ENCODE results near the gene PLEKHA7. TPM values are rescaled to one million over a fixed set of nuclear protein-coding genes. Genes with fewer than 3 reads are reported as not detected.
A peak's percentile ranks its signal among the peaks of the same experiment; 100 is the strongest.

Gene PLEKHA7
- polyA plus RNA-seq, 1 donor: 59.0 TPM

DNA sequence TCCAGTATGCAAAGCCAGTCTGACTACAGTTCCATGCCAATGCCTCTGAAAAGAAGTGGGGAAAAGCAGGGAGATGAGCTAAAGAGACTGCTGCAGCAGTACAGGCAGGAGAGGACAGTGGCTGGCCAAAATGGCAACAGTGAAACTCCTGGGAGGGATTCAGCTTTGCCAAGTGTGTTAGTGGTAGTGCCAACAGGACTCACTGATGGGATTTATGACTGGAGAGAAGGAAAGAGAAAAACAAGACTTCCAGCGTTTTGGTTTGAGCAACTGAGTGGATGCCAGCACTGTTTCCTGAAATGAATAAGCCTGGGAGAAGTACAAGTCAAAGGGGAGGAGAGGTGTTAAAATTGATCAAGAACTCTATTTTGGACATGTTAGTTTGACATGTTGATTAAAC is 80.9 kb downstream of the PLEKHA7 start:
- Histone ChIP-seq H3K9me3 (ENCODE audit: control insufficient read depth, low read depth, low read length) (no peaks in the 10 kb centered on the region), H3K4me3 (ENCODE audit: low read length) (no peak overlapping the region), H3K4me1 (ENCODE audit: control insufficient read depth, insufficient read depth, low read length) (peaks cover 11% of the 10 kb centered on the region), H3K27ac (ENCODE audit: low read length) (no peak overlapping the region), H3K36me3 (ENCODE audit: control insufficient read depth, insufficient read depth, low read length) (peaks cover 8% of the 10 kb centered on the region), H3K27me3 (ENCODE audit: control insufficient read depth, insufficient read depth, low read length) (no peaks in the 10 kb centered on the region)
- 100% methylated on average over 1 of the region's 1 CpG for WGBS (ENCODE audit: insufficient coverage, low lambda C conversion rate)
- DNase-seq: no peak

DNA sequence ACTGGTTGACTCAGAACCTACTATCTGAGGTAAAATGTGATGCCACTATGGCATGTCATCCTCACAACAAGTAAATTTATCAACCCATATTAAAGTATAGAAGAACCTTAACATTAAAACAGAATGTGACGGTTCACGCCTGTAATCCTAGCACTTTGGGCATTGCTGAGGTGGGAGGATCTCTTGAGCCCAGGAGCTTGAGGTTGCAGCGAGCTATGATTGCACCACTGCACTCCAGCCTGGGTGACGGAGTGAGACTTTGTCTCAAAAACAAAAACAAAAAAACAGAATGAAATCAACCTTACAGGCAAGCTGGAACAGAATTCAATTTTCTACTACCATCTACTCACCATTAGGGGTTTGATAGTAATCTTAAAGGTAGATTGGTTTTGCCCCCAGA is 86.2 kb downstream of the PLEKHA7 start:
- Histone ChIP-seq H3K36me3 (ENCODE audit: control insufficient read depth, insufficient read depth, low read length) (no peaks in the 10 kb centered on the region), H3K4me3 (ENCODE audit: low read length) (no peak overlapping the region), H3K27ac (ENCODE audit: low read length) (no peak overlapping the region), H3K4me1 (ENCODE audit: control insufficient read depth, insufficient read depth, low read length) (peaks cover 27% of the 10 kb centered on the region), H3K9me3 (ENCODE audit: control insufficient read depth, low read depth, low read length) (no peaks in the 10 kb centered on the region), H3K27me3 (ENCODE audit: control insufficient read depth, insufficient read depth, low read length) (peaks cover 10% of the 10 kb centered on the region)
- DNase-seq: no peak
- 100% methylated on average over 1 of the region's 4 CpGs for WGBS (ENCODE audit: insufficient coverage, low lambda C conversion rate)

DNA sequence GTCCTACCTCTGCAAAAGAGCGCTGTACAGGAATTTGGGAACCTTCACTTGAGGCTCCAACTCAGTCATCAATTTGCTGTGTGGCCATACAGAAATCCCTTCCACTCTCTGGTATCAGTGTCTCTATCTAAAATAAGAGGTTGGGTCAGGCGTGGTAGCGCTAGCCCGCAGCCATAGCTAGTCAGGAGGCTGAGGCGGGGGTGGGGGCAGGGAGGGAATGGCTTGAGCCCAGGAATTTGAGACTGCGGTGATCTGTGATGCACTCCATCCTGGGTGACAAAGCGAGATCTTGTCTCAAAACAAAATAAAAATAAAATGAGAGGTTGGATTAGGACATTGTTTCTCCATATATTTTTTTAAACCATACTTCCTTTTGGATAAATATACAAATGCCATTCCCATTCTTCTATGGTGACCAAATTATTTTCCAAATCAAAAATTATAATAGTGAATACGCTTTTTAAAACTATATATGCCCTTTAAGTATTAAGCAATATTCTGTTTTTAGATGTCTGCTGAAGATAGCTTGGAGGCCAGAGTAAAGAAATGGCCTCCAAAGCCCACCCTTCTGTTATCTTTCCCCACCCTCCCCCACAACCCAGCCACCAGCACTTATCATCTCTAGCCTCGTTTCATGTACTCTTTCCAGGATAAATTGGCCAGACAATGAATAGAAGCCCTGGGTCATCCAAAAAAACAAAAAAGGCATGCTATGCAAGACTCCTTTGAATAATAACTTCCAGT is 87.2 kb downstream of the PLEKHA7 start:
- WGBS (ENCODE audit: insufficient coverage, low lambda C conversion rate): 100% methylated on average over 1 of the region's 9 CpGs
- peaks cover 10% of the 10 kb centered on the region for H3K27me3 ChIP-seq (ENCODE audit: control insufficient read depth, insufficient read depth, low read length)
- H3K4me3 ChIP-seq (ENCODE audit: low read length): no peak overlapping the region
- no peak for DNase-seq
- H3K36me3 ChIP-seq (ENCODE audit: control insufficient read depth, insufficient read depth, low read length): no peaks in the 10 kb centered on the region
- H3K4me1 ChIP-seq (ENCODE audit: control insufficient read depth, insufficient read depth, low read length): peaks cover 37% of the 10 kb centered on the region
- no peaks in the 10 kb centered on the region for H3K9me3 ChIP-seq (ENCODE audit: control insufficient read depth, low read depth, low read length)
- H3K27ac ChIP-seq (ENCODE audit: low read length): no peak overlapping the region

GRCh38 chr11:16925561-16926065 is 88.6 kb downstream of the PLEKHA7 start:
- DNase-seq: peak; percentile 60 to 72
- peaks cover 10% of the 10 kb centered on the region for H3K27me3 ChIP-seq (ENCODE audit: control insufficient read depth, insufficient read depth, low read length)
- peak overlapping the region; percentile 40 for H3K4me3 ChIP-seq (ENCODE audit: low read length)
- peaks cover 47% of the 10 kb centered on the region for H3K4me1 ChIP-seq (ENCODE audit: control insufficient read depth, insufficient read depth, low read length)
- H3K9me3 ChIP-seq (ENCODE audit: control insufficient read depth, low read depth, low read length): no peaks in the 10 kb centered on the region
- peak overlapping the region; percentile 99 for H3K27ac ChIP-seq (ENCODE audit: low read length)
- WGBS (ENCODE audit: insufficient coverage, low lambda C conversion rate): no CpG with 5 or more reads among the region's 52 CpGs
- no peaks in the 10 kb centered on the region for H3K36me3 ChIP-seq (ENCODE audit: control insufficient read depth, insufficient read depth, low read length)

DNA sequence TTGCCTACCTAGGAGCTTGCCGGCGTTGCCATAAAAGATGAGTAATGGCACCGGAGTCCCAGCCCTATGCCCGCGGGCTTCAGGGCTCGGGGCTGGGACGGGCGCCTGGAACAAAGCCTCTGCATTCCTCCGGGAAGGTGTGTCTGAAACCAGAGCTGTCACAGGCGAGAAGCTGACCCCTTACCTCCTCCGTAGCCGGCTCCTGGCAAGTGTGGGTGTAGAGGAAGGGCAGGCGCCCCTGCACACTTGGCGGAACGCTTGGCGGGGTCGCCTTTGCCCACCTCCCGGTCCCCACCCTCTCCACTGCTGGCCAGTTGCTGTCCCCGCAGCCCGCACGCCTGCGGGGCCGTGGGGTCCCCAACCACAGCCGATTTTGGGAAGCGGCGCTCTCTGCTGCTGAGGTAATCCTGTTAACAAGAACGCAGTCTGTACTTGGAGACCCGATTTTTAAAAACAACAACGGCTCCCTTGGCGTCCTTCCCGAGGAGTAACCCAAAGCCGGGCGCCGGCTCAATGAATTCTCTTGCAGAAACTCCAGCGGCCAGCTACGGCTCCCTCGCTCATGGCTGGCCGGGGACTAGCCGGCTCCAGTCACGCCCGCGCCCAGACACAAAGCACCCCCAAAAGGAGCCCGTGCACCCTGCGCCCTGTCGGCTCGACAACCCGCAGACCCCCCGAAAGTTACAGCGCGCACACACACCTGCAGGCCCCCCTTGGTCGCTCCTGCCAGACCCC is 89.2 kb downstream of the PLEKHA7 start:
- peak; percentile 92 to 95 for DNase-seq
- WGBS (ENCODE audit: insufficient coverage, low lambda C conversion rate): no CpG with 5 or more reads among the region's 51 CpGs
- Histone ChIP-seq H3K4me1 (ENCODE audit: control insufficient read depth, insufficient read depth, low read length) (peaks cover 47% of the 10 kb centered on the region), H3K27ac (ENCODE audit: low read length) (peak overlapping the region; percentile 99), H3K4me3 (ENCODE audit: low read length) (peak overlapping the region; percentile 40), H3K27me3 (ENCODE audit: control insufficient read depth, insufficient read depth, low read length) (peaks cover 10% of the 10 kb centered on the region), H3K9me3 (ENCODE audit: control insufficient read depth, low read depth, low read length) (no peaks in the 10 kb centered on the region), H3K36me3 (ENCODE audit: control insufficient read depth, insufficient read depth, low read length) (no peaks in the 10 kb centered on the region)

DNA sequence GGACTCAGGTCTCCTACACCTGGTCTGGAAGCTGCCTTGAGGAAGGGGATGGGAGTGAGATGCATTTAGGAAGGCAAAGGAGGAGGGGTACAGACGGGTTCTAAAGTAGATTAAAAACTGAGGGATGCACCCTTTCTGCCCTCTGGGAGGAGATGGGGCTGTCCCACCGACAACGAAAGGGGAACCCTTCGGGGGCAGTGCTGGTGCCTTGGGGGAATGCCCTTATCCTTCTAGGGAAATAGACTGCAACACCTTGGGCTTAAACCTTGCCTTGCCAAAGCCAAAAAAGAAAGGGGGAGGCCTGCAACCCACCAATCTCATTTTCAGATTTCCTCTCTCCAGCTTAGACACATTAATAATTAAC is 89.8 kb downstream of the PLEKHA7 start:
- Histone ChIP-seq H3K4me3 (ENCODE audit: low read length) (peak overlapping the region; percentile 40), H3K4me1 (ENCODE audit: control insufficient read depth, insufficient read depth, low read length) (peaks cover 47% of the 10 kb centered on the region), H3K36me3 (ENCODE audit: control insufficient read depth, insufficient read depth, low read length) (no peaks in the 10 kb centered on the region), H3K27ac (ENCODE audit: low read length) (peak overlapping the region; percentile 99), H3K9me3 (ENCODE audit: control insufficient read depth, low read depth, low read length) (no peaks in the 10 kb centered on the region), H3K27me3 (ENCODE audit: control insufficient read depth, insufficient read depth, low read length) (peaks cover 10% of the 10 kb centered on the region)
- DNase-seq: no peak
- no CpG with 5 or more reads among the region's 4 CpGs for WGBS (ENCODE audit: insufficient coverage, low lambda C conversion rate)

DNA sequence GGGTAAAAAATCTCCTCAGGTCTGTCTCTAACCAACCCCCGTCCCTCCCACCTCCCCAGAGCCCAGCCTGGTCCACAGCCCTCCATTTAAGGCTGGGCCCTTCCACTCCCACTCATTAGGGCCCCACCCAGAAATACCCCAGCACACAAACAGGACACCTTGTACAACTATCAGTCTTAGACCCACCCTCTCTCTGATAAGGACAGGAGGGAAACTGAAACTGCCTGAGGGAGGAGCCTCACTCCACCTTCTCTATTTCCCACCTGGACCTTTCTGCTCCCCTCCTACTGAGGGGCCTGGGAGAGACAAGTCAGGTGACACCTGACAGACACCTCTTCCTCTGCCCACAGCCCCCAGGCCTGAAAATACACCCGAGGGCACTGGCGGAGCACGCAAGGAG is 90.2 kb downstream of the PLEKHA7 start:
- WGBS (ENCODE audit: insufficient coverage, low lambda C conversion rate): no CpG with 5 or more reads among the region's 4 CpGs
- Histone ChIP-seq H3K4me1 (ENCODE audit: control insufficient read depth, insufficient read depth, low read length) (peaks cover 44% of the 10 kb centered on the region), H3K27ac (ENCODE audit: low read length) (peak overlapping the region; percentile 99), H3K36me3 (ENCODE audit: control insufficient read depth, insufficient read depth, low read length) (no peaks in the 10 kb centered on the region), H3K9me3 (ENCODE audit: control insufficient read depth, low read depth, low read length) (no peaks in the 10 kb centered on the region), H3K4me3 (ENCODE audit: low read length) (peak overlapping the region; percentile 40), H3K27me3 (ENCODE audit: control insufficient read depth, insufficient read depth, low read length) (peaks cover 10% of the 10 kb centered on the region)
- peak; percentile 92 to 96 for DNase-seq

DNA sequence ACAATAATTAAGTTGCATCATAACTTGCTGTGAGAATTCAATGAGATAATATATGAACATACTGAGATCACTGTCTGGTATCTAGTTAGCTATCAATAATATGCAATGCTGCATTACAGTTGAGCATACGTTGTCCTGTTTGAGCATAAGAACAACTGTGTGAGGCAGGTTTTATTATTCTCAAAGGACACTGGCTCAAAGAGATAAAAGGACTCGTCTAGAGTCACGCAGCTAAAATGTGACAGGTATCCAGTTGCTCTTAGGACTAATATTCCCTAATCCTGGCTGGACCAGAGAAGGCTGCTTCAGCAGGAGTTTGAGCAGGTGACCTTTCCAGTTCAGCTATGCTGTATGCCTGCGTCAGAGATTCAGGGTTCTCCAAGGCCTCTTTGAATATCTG is 92.5 kb downstream of the PLEKHA7 start:
- peaks cover 47% of the 10 kb centered on the region for H3K4me1 ChIP-seq (ENCODE audit: control insufficient read depth, insufficient read depth, low read length)
- no peaks in the 10 kb centered on the region for H3K36me3 ChIP-seq (ENCODE audit: control insufficient read depth, insufficient read depth, low read length)
- peak in 1 of 2 donors; percentile 56 for DNase-seq
- WGBS (ENCODE audit: insufficient coverage, low lambda C conversion rate): 60% methylated on average over 1 of the region's 4 CpGs
- peak overlapping the region; percentile 99 for H3K27ac ChIP-seq (ENCODE audit: low read length)
- no peak overlapping the region for H3K4me3 ChIP-seq (ENCODE audit: low read length)
- H3K9me3 ChIP-seq (ENCODE audit: control insufficient read depth, low read depth, low read length): no peaks in the 10 kb centered on the region
- peaks cover 10% of the 10 kb centered on the region for H3K27me3 ChIP-seq (ENCODE audit: control insufficient read depth, insufficient read depth, low read length)

DNA sequence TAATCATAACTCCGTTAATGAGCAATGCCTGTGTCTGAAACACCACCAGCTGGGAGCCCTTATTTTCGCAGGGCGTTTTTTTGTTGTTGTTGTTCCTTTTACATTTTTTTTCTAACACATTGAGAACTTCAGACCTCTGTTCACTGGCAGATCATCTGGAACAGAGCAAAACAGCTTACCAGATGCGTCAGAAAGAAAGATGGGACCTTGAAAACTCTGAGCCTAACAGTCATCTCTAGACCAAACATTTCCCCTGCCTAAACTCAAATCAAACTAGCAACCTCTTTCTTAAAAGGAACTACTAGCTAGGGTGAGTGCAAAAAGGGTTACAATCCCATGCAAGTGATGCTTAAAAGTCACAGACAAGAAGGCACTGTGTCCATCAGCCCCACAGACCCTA is 93.2 kb downstream of the PLEKHA7 start:
- H3K4me3 ChIP-seq (ENCODE audit: low read length): no peak overlapping the region
- H3K4me1 ChIP-seq (ENCODE audit: control insufficient read depth, insufficient read depth, low read length): peaks cover 41% of the 10 kb centered on the region
- no peaks in the 10 kb centered on the region for H3K36me3 ChIP-seq (ENCODE audit: control insufficient read depth, insufficient read depth, low read length)
- WGBS (ENCODE audit: insufficient coverage, low lambda C conversion rate): 79% methylated on average over 3 of the region's 4 CpGs
- H3K27me3 ChIP-seq (ENCODE audit: control insufficient read depth, insufficient read depth, low read length): peaks cover 10% of the 10 kb centered on the region
- no peaks in the 10 kb centered on the region for H3K9me3 ChIP-seq (ENCODE audit: control insufficient read depth, low read depth, low read length)
- H3K27ac ChIP-seq (ENCODE audit: low read length): peak overlapping the region; percentile 99
- no peak for DNase-seq

GRCh38 chr11:16920559-16920958 is 93.7 kb downstream of the PLEKHA7 start:
- Histone ChIP-seq H3K27me3 (ENCODE audit: control insufficient read depth, insufficient read depth, low read length) (peaks cover 10% of the 10 kb centered on the region), H3K36me3 (ENCODE audit: control insufficient read depth, insufficient read depth, low read length) (no peaks in the 10 kb centered on the region), H3K27ac (ENCODE audit: low read length) (no peak overlapping the region), H3K9me3 (ENCODE audit: control insufficient read depth, low read depth, low read length) (no peaks in the 10 kb centered on the region), H3K4me3 (ENCODE audit: low read length) (no peak overlapping the region), H3K4me1 (ENCODE audit: control insufficient read depth, insufficient read depth, low read length) (peaks cover 37% of the 10 kb centered on the region)
- DNase-seq: peak in 1 of 2 donors; percentile 55
- WGBS (ENCODE audit: insufficient coverage, low lambda C conversion rate): no CpG with 5 or more reads among the region's 5 CpGs

Data from large intestine (tissue), 3 donors.